GM19452 (cell line): Measurements from ENCODE around the gene SIGLEC5.
A peak's percentile ranks its signal among the peaks of the same experiment; 100 is the strongest.
"Not testable (repeated sequence)": the region's sequence is repeated elsewhere in the genome, so short reads cannot be mapped to it uniquely, and the experiment has no call there.

ENCODE experiments used
- ATAC-seq: cut with Tn5 transposase; IDR thresholded peaks from one replicate; pipeline ENCODE4 v1.9.1; 2021; ENCODE audit not compliant: unreplicated experiment

The SIGLEC5 gene

GRCh38 chr19:51630315-51630714 lies at the start of gene SIGLEC5:
Gene SIGLEC5 (minus strand): TSS chr19:51630401. CDS start chr19:51630335, 66 bp downstream.
- ATAC-seq, result not testable (repeated sequence)

- ATAC-seq, result no peak
Observed at GRCh38 chr19:51676566-51677083, 46.4 kb upstream of the SIGLEC5 start.

GRCh38 chr19:51675911-51676565 lies 45.8 kb upstream of the SIGLEC5 start:
- ATAC-seq, result not testable (repeated sequence)

GRCh38 chr19:51668216-51668615 lies 38.0 kb upstream of the SIGLEC5 start:
- no peak for ATAC-seq

GRCh38 chr19:51664997-51665396 lies 34.8 kb upstream of the SIGLEC5 start:
- no peak for ATAC-seq

GRCh38 chr19:51664131-51664530 lies 33.9 kb upstream of the SIGLEC5 start:
- no peak for ATAC-seq

GRCh38 chr19:51663650-51664049 lies 33.4 kb upstream of the SIGLEC5 start:
- ATAC-seq, result no peak

GRCh38 chr19:51660975-51661600 lies 30.9 kb upstream of the SIGLEC5 start:
- no peak for ATAC-seq

GRCh38 chr19:51654783-51655182 lies 24.6 kb upstream of the SIGLEC5 start:
- no peak for ATAC-seq

GRCh38 chr19:51653162-51653561 lies 23.0 kb upstream of the SIGLEC5 start:
- no peak for ATAC-seq

GRCh38 chr19:51652266-51652665 lies 22.1 kb upstream of the SIGLEC5 start:
- no peak for ATAC-seq

- ATAC-seq, result no peak
Observed at GRCh38 chr19:51651216-51651846, 21.1 kb upstream of the SIGLEC5 start.

GRCh38 chr19:51647318-51647717 lies 17.1 kb upstream of the SIGLEC5 start:
- no peak for ATAC-seq

GRCh38 chr19:51646730-51647129 lies 16.5 kb upstream of the SIGLEC5 start, which contains the start of gene SIGLEC14:
Gene SIGLEC14 (minus strand): TSS chr19:51646825. CDS start chr19:51646759, 66 bp downstream.
- ATAC-seq, result peak; percentile 53

GRCh38 chr19:51644636-51645271 lies 14.6 kb upstream of the SIGLEC5 start:
- no peak for ATAC-seq

GRCh38 chr19:51641648-51642047 lies 11.4 kb upstream of the SIGLEC5 start:
- ATAC-seq, result no peak

- ATAC-seq, result no peak
Observed at GRCh38 chr19:51640386-51640785, 10.2 kb upstream of the SIGLEC5 start.

- ATAC-seq, result no peak
Observed at GRCh38 chr19:51639916-51640315, 9.7 kb upstream of the SIGLEC5 start.

GRCh38 chr19:51637362-51637978 lies 7.3 kb upstream of the SIGLEC5 start:
- ATAC-seq, result no peak

GRCh38 chr19:51632126-51632525 lies 1.9 kb upstream of the SIGLEC5 start:
- no peak for ATAC-seq
